Endothelial cell of umbilical vein (primary cell): Measurements from ENCODE around the gene MRPL12. TPM values are rescaled to one million over a fixed set of nuclear protein-coding genes. Genes with fewer than 3 reads are reported as not detected.

Source experiments
- BruUV-seq: library from RNA; stranded (reverse); fragments of 400-500 nt; replicated peaks from 2 replicates; lab custom pipeline; 2021; lab: Mats Ljungman, UMichigan
- CTCF ChIA-PET: fragments of 300-600, 350-600 bp; sonication (Branson Sonifier 250); formaldehyde crosslinking; loops from one replicate; lab custom pipeline; 2021; ENCODE audit warnings: antibody characterized with exemption, inconsistent platforms; lab: Charles Lee
- POLR2A ChIA-PET: fragments of 300-600, 350-600 bp; sonication (Branson Sonifier 250); formaldehyde crosslinking; loops from one replicate; lab custom pipeline; 2021; ENCODE audit warnings: antibody characterized with exemption, inconsistent platforms; lab: Charles Lee
- DNase-seq: peaks from one replicate; pipeline ENCODE4 v3.0.0-alpha.2; 2011; ENCODE audit warnings: low read depth, low spot score
- FAIRE-seq: peaks from 2 replicates; lab custom pipeline; 2011; peaks lifted over from hg19 to GRCh38; lab: Jason Lieb, UNC
- H2AFZ ChIP-seq: 2 replicates; pipeline ENCODE4 v1.6.0; 2012; ENCODE audit warnings: low read depth, low read length, control low read depth, inconsistent platforms
- H3K27ac ChIP-seq: 2 replicates; pipeline ENCODE4 v1.5.1; 2011; ENCODE audit warnings: low read depth, mild to moderate bottlenecking, control low read depth, low read length, moderate library complexity; ENCODE audit not compliant: insufficient read depth
- H3K27me3 ChIP-seq, 2 experiments: 2 replicates each; pipeline versions ENCODE4 v1.6.0 to v1.6.1; 2011; ENCODE audit warnings: low read length in 2 of 2, mixed read lengths in 1 of 2; ENCODE audit not compliant: control insufficient read depth in 2 of 2, insufficient read depth in 2 of 2
- H3K36me3 ChIP-seq, 2 experiments: 2 replicates in 1 of 2; 3 replicates in 1 of 2; pipeline ENCODE4 v1.5.1; 2011; ENCODE audit warnings: low read length in 2 of 2, mild to moderate bottlenecking in 1 of 2, moderate library complexity in 1 of 2; ENCODE audit not compliant: control insufficient read depth in 2 of 2, insufficient read depth in 2 of 2; ENCODE audit errors: extremely low read depth in 1 of 2
- H3K4me1 ChIP-seq: 3 replicates; pipeline ENCODE4 v1.5.1; 2011; ENCODE audit warnings: mild to moderate bottlenecking, low read length; ENCODE audit not compliant: control insufficient read depth, insufficient read depth; ENCODE audit errors: extremely low read depth
- H3K4me2 ChIP-seq: 2 replicates; pipeline ENCODE4 v1.6.1; 2011; ENCODE audit warnings: low read length, control low read depth, mixed read lengths; ENCODE audit not compliant: insufficient read depth
- H3K4me3 ChIP-seq, 3 experiments: fragments of 200-600 bp in 1 of 3; sonication (generic), shearing (Covaris generic) in 1 of 3; replicated peaks in 1 of 3; 2 replicates each; pipeline ENCODE4 v1.5.1; 2011 to 2016; ENCODE audit warnings: control low read depth in 3 of 3, low read length in 3 of 3, mild to moderate bottlenecking in 2 of 3, inconsistent platforms in 1 of 3, low read depth in 1 of 3, moderate library complexity in 1 of 3; ENCODE audit not compliant: insufficient read depth in 1 of 3
- H3K79me2 ChIP-seq: 2 replicates; pipeline ENCODE4 v1.6.0; 2012; ENCODE audit warnings: low read length, inconsistent platforms; ENCODE audit not compliant: control insufficient read depth, insufficient read depth
- H3K9ac ChIP-seq: replicated peaks from 2 replicates; pipeline ENCODE3; 2011; ENCODE audit warnings: low read length, control low read depth; ENCODE audit not compliant: insufficient read depth; ENCODE audit errors: extremely low read depth
- H3K9me1 ChIP-seq: replicated peaks from 3 replicates; pipeline ENCODE4 v1.6.0; 2011; ENCODE audit warnings: mild to moderate bottlenecking, low read length; ENCODE audit not compliant: control insufficient read depth, insufficient read depth; ENCODE audit errors: extremely low read depth
- H3K9me3 ChIP-seq: replicated peaks from 2 replicates; pipeline ENCODE4 v1.5.1; 2012; ENCODE audit warnings: low read length, inconsistent platforms; ENCODE audit not compliant: control insufficient read depth, insufficient read depth
- H4K20me1 ChIP-seq: replicated peaks from 2 replicates; pipeline ENCODE3; 2011; ENCODE audit warnings: mild to moderate bottlenecking, low read length; ENCODE audit not compliant: control insufficient read depth, insufficient read depth; ENCODE audit errors: extremely low read depth
- EZH2 ChIP-seq: IDR thresholded peaks from 2 replicates; pipeline ENCODE4 v1.6.1; 2012; ENCODE audit warnings: borderline replicate concordance, low read depth, mild to moderate bottlenecking, moderate library complexity, low read length, inconsistent platforms; ENCODE audit not compliant: severe bottlenecking
- FOS ChIP-seq: IDR thresholded peaks from 2 replicates; pipeline ENCODE4 v1.6.1; 2011; ENCODE audit warnings: mild to moderate bottlenecking, low read length, moderate library complexity, borderline replicate concordance; ENCODE audit not compliant: insufficient read depth
- GATA2 ChIP-seq: IDR thresholded peaks from 2 replicates; pipeline ENCODE4 v1.7.0; 2011; ENCODE audit warnings: low read depth, mild to moderate bottlenecking, moderate library complexity, mixed read lengths, low read length; ENCODE audit not compliant: insufficient read length, insufficient read depth
- JUN ChIP-seq: IDR thresholded peaks from 2 replicates; pipeline ENCODE4 v1.6.1; 2011; ENCODE audit warnings: borderline replicate concordance, low read depth; ENCODE audit not compliant: insufficient read length, insufficient read depth
- MYC ChIP-seq: IDR thresholded peaks from one replicate; pipeline ENCODE4 v1.6.1; 2011; ENCODE audit warnings: mild to moderate bottlenecking, low read depth, low read length
- POLR2A ChIP-seq: IDR thresholded peaks from 2 replicates; pipeline ENCODE4 v1.6.1; 2012; ENCODE audit warnings: low read depth, mild to moderate bottlenecking, control low read depth, low read length
- POLR2AphosphoS5 ChIP-seq: IDR thresholded peaks from 2 replicates; pipeline ENCODE4 v1.6.1; 2012; ENCODE audit warnings: low read depth, mild to moderate bottlenecking, control low read depth, low read length, moderate library complexity; ENCODE audit not compliant: insufficient read depth
- dilution Hi-C: fragments of 300-500 bp; cut with MboI; formaldehyde crosslinking; loops from one replicate; pipeline ENCODE4 v1.15.0; 2019; ENCODE audit warnings: low sequenced_read_pairs; ENCODE audit not compliant: extremely low pct_ligation_motif_present
- intact Hi-C: fragments of 100-400 bp; cut with micrococcal nuclease; formaldehyde crosslinking; loops from one replicate; pipeline ENCODE4 v1.10.0; 2022
- polyA plus RNA-seq, 4 experiments: library from polyadenylated mRNA; depleted of rRNA in 3 of 4; stranded (reverse) in 3 of 4; unstranded in 1 of 4; fragments of >200 nt; gene quantifications; 2 replicates each; pipeline versions ENCODE4 v1.2.1 to v1.2.3, GENCODE V29; 2011 to 2012; ENCODE audit warnings: missing spikeins in 1 of 4
- total RNA-seq: library from RNA; stranded (reverse); gene quantifications from 2 replicates; pipeline ENCODE4 v1.2.3, GENCODE V29; 2021
- TF ChIP-seq, protein P1 (sequence below): IDR thresholded peaks from 2 replicates; pipeline ENCODE4 v1.6.1; 2011; ENCODE audit not compliant: insufficient read depth, insufficient read length
- TF ChIP-seq, protein P2 (sequence below), 2 donors: IDR thresholded peaks; 1 replicate in 1 of 2; 2 replicates in 1 of 2; pipeline ENCODE4 v1.5.1; 2011; ENCODE audit warnings: low read length in 2 of 2, mild to moderate bottlenecking in 2 of 2, moderate library complexity in 2 of 2, control low read depth in 1 of 2, inconsistent platforms in 1 of 2, low read depth in 1 of 2; ENCODE audit not compliant: insufficient read depth in 1 of 2; ENCODE audit errors: extremely low read depth in 1 of 2

The MRPL12 gene
- total and polyA plus RNA-seq, 2 donors (not counting 3 experiments of a cell fraction or from before 2014, with no cell fraction given), result 91.9 to 99.9 TPM

DNA sequence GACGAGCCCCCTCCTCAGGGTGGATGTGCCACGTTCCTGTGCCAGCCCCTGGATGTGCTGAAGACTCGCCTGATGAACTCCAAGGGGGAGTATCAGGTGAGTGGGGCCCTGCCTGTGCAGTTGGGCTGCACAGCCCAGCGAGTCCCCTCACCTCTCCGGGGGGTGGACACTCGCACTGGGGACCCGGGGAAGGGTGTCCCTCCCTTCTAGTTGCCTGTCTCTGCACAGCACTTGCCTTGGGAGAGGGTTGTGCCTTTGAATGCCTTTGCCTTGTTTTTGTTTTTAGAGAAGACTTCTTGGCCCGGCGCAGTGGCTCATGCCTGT, 14.6 kb downstream of the MRPL12 start:
- Histone ChIP-seq H3K36me3 (no peaks in the 10 kb centered on the region), H3K27me3 (no peaks in the 10 kb centered on the region), H3K27ac (no peak overlapping the region), H3K9me3 (no peaks in the 10 kb centered on the region), H4K20me1 (no peaks in the 10 kb centered on the region), H3K4me2 (no peak overlapping the region), H3K4me3 (no peak overlapping the region), H2AFZ (no peak overlapping the region), H3K79me2 (no peaks in the 10 kb centered on the region), H3K9ac (no peak overlapping the region), H3K9me1 (no peaks in the 10 kb centered on the region), H3K4me1 (peaks cover 3% of the 10 kb centered on the region)
- POLR2A ChIA-PET, result no interaction called here
- no TSS peak for BruUV-seq
- DNase-seq (no peak), FAIRE-seq (no peak)
- CTCF ChIA-PET, result no interaction called here
- TF ChIP-seq, protein P1, sequence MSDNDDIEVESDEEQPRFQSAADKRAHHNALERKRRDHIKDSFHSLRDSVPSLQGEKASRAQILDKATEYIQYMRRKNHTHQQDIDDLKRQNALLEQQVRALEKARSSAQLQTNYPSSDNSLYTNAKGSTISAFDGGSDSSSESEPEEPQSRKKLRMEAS, result no peak
- TF ChIP-seq EZH2 (no peak), POLR2A (no peak), GATA2 (no peak)
- dilution Hi-C loops (no loop called here), intact Hi-C loops (no loop called here)

DNA sequence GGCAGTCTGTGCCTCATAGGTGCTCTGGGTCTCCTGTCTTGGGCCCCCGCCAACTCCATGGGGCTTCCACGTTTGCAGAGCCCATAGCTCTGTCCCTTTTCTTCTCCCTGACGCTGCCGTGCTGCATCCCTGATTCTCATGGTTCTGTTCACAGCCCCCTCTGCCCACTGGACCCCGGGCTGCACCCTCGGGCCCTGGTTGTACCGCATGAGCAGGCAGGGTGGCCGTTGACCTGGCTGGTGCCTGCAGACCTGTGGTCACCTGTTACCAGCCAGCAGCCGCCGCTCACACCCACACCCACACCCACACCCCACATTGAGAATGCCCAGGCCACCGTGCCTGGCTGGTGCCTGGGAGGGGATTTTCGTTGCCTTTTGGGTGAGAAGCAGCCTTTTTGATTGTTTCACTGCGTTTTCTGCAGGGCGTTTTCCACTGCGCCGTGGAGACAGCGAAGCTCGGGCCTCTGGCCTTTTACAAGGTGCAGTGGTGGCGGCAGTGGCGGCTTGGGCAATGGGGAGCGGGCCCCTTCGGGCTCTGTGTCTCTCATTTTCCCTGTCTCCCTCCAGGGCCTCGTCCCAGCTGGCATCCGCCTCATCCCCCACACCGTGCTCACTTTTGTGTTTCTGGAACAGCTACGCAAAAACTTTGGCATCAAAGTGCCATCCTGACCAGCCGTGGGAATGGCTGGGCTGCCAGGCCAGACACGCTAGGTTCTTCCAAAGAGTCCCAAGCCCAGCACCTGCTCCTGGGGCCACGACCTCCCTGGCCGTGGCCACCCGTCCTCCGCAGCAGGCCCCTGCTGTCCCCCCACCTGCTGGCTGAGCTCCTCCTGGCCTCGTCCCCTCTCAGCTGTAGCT, 16.5 kb downstream of the MRPL12 start:
- dilution Hi-C loops (no loop called here), intact Hi-C loops (no loop called here)

More for the DNA sequence above, 16.5 kb downstream of the MRPL12 start:
- Histone ChIP-seq H3K4me1 (peaks cover 4% of the 10 kb centered on the region), H3K4me3 (no peak overlapping the region), H3K27me3 (peaks cover 0 to 3% of the 10 kb centered on the region in 2 experiments), H3K27ac (no peak overlapping the region), H2AFZ (no peak overlapping the region), H3K36me3 (no peaks in the 10 kb centered on the region), H3K9ac (no peak overlapping the region), H3K9me1 (no peaks in the 10 kb centered on the region), H3K4me2 (no peak overlapping the region), H3K79me2 (no peaks in the 10 kb centered on the region), H4K20me1 (no peaks in the 10 kb centered on the region), H3K9me3 (no peaks in the 10 kb centered on the region)
- ChIA-PET POLR2A (no interaction called here), CTCF (no interaction called here)
- FAIRE-seq (no peak), DNase-seq (no peak)
- TF ChIP-seq, protein P2, sequence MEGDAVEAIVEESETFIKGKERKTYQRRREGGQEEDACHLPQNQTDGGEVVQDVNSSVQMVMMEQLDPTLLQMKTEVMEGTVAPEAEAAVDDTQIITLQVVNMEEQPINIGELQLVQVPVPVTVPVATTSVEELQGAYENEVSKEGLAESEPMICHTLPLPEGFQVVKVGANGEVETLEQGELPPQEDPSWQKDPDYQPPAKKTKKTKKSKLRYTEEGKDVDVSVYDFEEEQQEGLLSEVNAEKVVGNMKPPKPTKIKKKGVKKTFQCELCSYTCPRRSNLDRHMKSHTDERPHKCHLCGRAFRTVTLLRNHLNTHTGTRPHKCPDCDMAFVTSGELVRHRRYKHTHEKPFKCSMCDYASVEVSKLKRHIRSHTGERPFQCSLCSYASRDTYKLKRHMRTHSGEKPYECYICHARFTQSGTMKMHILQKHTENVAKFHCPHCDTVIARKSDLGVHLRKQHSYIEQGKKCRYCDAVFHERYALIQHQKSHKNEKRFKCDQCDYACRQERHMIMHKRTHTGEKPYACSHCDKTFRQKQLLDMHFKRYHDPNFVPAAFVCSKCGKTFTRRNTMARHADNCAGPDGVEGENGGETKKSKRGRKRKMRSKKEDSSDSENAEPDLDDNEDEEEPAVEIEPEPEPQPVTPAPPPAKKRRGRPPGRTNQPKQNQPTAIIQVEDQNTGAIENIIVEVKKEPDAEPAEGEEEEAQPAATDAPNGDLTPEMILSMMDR (IDR thresholded peaks at IDR 0.05; ENCODE audit: extremely low read depth in 1 of 2, insufficient read depth in 1 of 2, low read depth in 1 of 2, low read length in 2 of 2), result no peak
- no peak for TF ChIP-seq POLR2A
- no peak for TF ChIP-seq JUN
- TF ChIP-seq, protein P1, result no peak
- TF ChIP-seq EZH2, result no peak
- TF ChIP-seq FOS, result no peak
- TF ChIP-seq GATA2, result no peak
- TF ChIP-seq POLR2AphosphoS5, result no peak
- TF ChIP-seq MYC, result no peak
- BruUV-seq, result no TSS peak
